Osteocyte (in vitro differentiated cells): Measurements from ENCODE around the gene TENM4. TPM values are rescaled to one million over a fixed set of nuclear protein-coding genes. Genes with fewer than 3 reads are reported as not detected.

ENCODE experiments used
- DNase-seq: peaks from one replicate; pipeline ENCODE4 v3.0.0; 2021; ENCODE audit warnings: mixed read lengths; ENCODE audit not compliant: unreplicated experiment; ENCODE audit errors: extremely low spot score
- H3K27ac Mint-ChIP-seq: one replicate; pipeline ENCODE4 v1.8.0; 2021; ENCODE audit warnings: mild to moderate bottlenecking, mixed read lengths; ENCODE audit not compliant: unreplicated experiment
- H3K27me3 Mint-ChIP-seq: one replicate; pipeline ENCODE4 v1.8.0; 2021; ENCODE audit warnings: mixed read lengths; ENCODE audit not compliant: unreplicated experiment
- H3K36me3 Mint-ChIP-seq: one replicate; pipeline ENCODE4 v1.8.0; 2021; ENCODE audit warnings: mixed read lengths; ENCODE audit not compliant: unreplicated experiment
- H3K4me1 Mint-ChIP-seq: one replicate; pipeline ENCODE4 v1.8.0; 2021; ENCODE audit warnings: mixed read lengths; ENCODE audit not compliant: unreplicated experiment
- H3K4me3 Mint-ChIP-seq: one replicate; pipeline ENCODE4 v1.8.0; 2021; ENCODE audit warnings: mild to moderate bottlenecking, moderate library complexity, mixed read lengths; ENCODE audit not compliant: unreplicated experiment
- H3K9me3 Mint-ChIP-seq: one replicate; pipeline ENCODE4 v1.8.0; 2021; ENCODE audit warnings: mixed read lengths; ENCODE audit not compliant: unreplicated experiment
- CTCF ChIP-seq: fragments of 200-600 bp; sonication (generic); IDR thresholded peaks from 2 replicates; pipeline ENCODE4 v1.5.0; 2021; ENCODE audit warnings: antibody characterized with exemption, mild to moderate bottlenecking, moderate library complexity
- total RNA-seq: library from RNA; stranded (reverse); gene quantifications from 2 replicates; pipeline ENCODE4 v1.2.1, GENCODE V29; 2021

Gene TENM4
- total RNA-seq, 1 donor from 2014 or later, result 74.1 TPM

DNA sequence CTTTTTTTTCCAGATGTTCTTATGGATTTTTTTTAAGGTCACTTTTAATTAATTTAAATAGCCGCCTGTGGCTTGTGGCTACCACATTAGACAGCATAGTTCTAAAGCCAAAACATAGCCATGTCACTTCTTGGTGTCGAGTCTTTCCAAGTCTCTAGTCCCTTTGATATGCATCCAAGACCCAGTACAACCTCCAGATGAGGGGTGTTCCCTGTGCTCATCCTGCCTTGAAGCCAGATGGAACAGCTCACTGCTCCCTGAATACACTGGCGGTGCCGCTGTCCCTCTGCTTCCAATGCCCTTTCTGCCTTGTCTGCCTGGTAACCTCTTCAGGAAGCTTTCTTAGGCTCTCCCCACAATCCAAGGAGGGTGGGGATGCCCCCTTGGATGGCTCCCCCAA lies 338.0 kb downstream of the TENM4 start:
- no peak overlapping the region for H3K4me3 Mint-ChIP-seq
- peaks cover 2% of the 10 kb centered on the region for H3K36me3 Mint-ChIP-seq
- no peak overlapping the region for H3K27ac Mint-ChIP-seq
- no peaks in the 10 kb centered on the region for H3K9me3 Mint-ChIP-seq
- no peak for DNase-seq
- no peaks in the 10 kb centered on the region for H3K27me3 Mint-ChIP-seq
- no peak for TF ChIP-seq CTCF
- peaks cover 23% of the 10 kb centered on the region for H3K4me1 Mint-ChIP-seq

GRCh38 chr11:79101656-79102055 lies 339.2 kb downstream of the TENM4 start:
- peaks cover 35% of the 10 kb centered on the region for H3K4me1 Mint-ChIP-seq
- H3K4me3 Mint-ChIP-seq, result no peak overlapping the region
- no peak for DNase-seq
- no peaks in the 10 kb centered on the region for H3K27me3 Mint-ChIP-seq
- H3K27ac Mint-ChIP-seq, result no peak overlapping the region
- H3K36me3 Mint-ChIP-seq, result peaks cover 2% of the 10 kb centered on the region
- TF ChIP-seq CTCF, result no peak
- H3K9me3 Mint-ChIP-seq, result no peaks in the 10 kb centered on the region

DNA sequence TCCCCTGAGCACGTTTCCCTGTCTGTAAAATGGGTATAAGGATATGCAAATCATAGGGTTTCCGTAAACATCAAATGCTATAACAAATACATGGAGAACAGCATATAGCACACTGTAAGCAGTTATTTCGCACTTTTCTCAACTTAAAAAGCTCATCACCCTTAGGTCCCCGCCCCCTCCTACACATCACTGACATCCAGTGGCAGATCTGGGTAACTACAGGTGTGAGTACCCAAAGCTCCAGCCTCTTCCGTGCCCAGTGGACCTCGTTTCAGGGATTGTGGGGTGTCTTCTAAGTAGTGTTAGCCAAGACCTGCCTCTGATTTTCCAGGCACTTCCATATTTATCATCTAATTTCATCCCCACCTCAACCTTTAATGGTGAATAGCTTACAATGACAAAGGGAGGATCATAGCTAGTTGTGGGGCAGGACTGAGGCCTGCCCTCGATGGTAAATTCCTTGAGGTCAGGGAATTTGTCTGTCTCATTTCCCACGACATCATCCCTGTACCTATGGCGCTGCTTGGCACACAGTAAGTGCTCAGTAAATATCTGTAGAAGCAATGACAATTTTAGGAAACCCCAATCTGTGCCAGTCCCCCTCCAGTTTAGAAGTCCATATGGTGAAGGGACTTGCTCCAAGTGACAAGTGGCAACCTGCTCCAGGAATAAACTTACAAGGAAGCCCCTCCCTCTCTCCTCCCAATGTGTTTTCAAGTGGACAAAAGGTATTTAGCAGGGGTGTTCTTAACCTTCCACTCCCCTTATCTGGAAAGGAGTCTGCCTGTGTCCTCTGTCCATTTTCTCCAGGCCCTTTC lies 340.5 kb downstream of the TENM4 start:
- peaks cover 45% of the 10 kb centered on the region for H3K4me1 Mint-ChIP-seq
- no peak for DNase-seq
- no peak overlapping the region for H3K4me3 Mint-ChIP-seq
- peak; percentile 78 for TF ChIP-seq CTCF
- H3K9me3 Mint-ChIP-seq, result no peaks in the 10 kb centered on the region
- no peak overlapping the region for H3K27ac Mint-ChIP-seq
- H3K27me3 Mint-ChIP-seq, result no peaks in the 10 kb centered on the region
- no peaks in the 10 kb centered on the region for H3K36me3 Mint-ChIP-seq

DNA sequence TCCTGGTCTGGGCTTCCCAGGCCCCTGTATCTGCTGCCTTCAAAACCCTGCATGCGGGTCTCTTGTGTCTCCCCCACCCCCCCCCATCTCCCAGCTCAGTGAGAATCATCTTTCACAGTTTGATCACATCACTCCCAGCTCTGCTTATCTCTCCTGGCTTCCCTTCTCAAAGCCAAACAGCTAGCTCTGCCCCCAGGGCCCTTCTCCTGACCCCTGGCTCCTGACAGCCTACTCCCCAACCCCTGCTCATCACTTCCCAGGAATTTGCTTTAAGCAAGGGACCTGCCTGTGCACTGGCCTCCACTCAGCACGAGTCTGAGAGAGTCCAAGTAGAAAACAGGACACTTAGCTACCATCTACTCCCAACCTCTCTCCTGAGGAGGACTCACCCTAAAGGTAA lies 342.7 kb downstream of the TENM4 start:
- no peaks in the 10 kb centered on the region for H3K27me3 Mint-ChIP-seq
- H3K4me3 Mint-ChIP-seq, result no peak overlapping the region
- TF ChIP-seq CTCF, result no peak
- peaks cover 45% of the 10 kb centered on the region for H3K4me1 Mint-ChIP-seq
- peak overlapping the region; percentile 40 for H3K27ac Mint-ChIP-seq
- no peak for DNase-seq
- H3K9me3 Mint-ChIP-seq, result no peaks in the 10 kb centered on the region
- H3K36me3 Mint-ChIP-seq, result no peaks in the 10 kb centered on the region

DNA sequence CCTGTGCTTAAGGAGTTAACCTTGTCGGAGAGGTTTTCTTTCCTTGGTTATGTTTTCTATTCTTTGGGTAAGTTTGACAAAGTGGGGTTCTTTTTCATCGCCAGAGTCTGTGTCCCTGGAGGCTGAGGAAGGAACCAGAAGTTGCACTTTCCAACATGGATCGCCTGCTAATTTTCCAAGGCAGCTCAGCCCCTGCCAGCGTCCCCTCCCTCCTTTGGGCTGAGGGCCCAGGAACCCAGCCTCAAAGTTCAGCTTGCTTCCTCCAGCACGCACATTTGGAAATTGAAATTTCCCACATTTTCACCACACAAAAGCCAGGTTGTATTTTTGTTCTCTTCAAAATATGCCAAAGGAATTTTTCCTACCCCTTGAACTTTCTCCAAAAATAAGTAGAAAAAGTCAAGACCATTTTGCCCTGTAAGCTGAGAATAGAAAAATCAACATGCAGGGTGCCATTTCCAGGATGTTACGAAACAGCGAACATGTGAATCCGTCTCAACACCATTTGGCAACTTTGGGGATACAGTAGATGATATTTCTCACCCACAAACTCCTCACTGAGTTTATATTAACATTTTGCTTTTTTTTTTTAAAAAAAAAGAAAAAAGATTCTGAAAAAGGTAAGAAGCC lies 343.5 kb downstream of the TENM4 start:
- Mint-ChIP-seq H3K4me3 (no peak overlapping the region), H3K27me3 (no peaks in the 10 kb centered on the region), H3K27ac (peak overlapping the region; percentile 62), H3K9me3 (no peaks in the 10 kb centered on the region), H3K4me1 (peaks cover 45% of the 10 kb centered on the region), H3K36me3 (no peaks in the 10 kb centered on the region)
- no peak for DNase-seq
- no peak for TF ChIP-seq CTCF
